DMS114 treated with DMSO at 0.1 percent for 48 hours (cell line): ENCODE data around the gene PTGER4.

Experiments
- DNase-seq: peaks from one replicate; lab custom pipeline; 2025; ENCODE audit not compliant: unreplicated experiment; lab: John Stamatoyannopoulos, UW

The PTGER4 gene

DNA sequence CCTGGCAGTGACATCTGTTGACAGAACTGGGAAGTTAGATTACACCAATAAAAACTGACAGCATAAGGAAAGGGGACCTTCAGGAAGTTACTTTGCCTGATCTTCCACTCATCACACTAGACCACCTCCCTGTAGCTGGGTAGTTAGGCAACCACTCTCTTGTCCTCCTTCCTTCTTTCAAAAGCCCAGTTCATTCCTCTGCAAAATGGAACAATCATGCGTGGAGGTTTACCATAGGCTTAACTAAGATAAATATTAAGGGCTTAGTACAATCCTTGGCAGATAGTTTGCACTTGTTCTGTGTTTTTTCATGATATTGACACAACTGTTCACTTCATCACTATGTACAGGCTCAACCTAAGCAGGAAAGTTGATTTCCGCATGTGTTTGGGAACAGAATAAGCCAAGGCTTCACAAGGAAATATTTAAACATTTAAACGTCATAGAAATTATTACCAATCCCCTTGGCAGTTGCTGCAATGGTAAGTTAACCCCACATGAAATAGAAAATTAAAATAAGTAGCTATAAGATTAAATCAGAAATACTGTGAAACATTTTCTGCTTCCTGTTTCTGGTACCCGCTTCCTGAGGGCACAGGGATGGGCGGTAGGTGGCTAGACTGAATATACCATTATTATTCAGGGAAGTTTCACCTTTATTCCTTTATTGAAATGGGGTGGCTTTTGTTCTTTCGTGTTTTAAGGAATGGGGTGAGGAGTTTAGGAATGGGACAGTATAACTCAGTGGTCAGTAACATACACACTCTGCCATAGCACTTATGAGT lies 9.9 kb upstream of the PTGER4 start:
- DNase-seq: no peak

GRCh38 chr5:40672425-40672824 lies 7.3 kb upstream of the PTGER4 start:
- no peak for DNase-seq

DNA sequence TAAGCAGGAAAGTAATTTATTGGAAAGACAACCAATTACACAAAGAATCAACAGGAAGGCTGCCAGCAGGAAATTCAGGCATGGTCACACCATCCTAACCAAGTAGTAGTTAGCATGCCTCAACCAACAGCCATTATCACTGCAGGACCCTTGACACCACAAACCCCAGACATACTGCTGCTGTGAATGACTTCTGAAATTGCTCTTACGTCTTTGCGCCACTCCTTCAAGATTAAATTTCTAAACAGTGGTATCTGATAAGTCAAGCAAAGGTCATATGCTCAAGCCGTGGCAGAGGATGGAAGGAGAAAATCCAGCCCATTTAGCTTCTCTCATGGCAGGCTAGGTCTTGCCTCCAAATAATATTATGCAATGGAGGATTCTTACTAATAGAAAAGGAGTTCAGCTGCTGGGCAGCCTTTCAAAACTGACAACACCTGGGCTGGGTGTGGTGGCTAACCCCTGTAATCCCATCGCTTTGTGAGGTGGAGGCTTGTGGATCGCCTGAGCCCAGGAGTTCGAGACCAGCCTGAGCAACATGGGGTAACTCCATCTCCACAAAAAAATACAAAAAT lies 5.0 kb upstream of the PTGER4 start:
- DNase-seq: no peak

- no peak for DNase-seq
Observed at GRCh38 chr5:40675396-40676133, 4.2 kb upstream of the PTGER4 start.

GRCh38 chr5:40676613-40677343 lies 2.9 kb upstream of the PTGER4 start:
- DNase-seq: no peak

- no peak for DNase-seq
Observed at GRCh38 chr5:40677456-40677855, 2.3 kb upstream of the PTGER4 start.

DNA sequence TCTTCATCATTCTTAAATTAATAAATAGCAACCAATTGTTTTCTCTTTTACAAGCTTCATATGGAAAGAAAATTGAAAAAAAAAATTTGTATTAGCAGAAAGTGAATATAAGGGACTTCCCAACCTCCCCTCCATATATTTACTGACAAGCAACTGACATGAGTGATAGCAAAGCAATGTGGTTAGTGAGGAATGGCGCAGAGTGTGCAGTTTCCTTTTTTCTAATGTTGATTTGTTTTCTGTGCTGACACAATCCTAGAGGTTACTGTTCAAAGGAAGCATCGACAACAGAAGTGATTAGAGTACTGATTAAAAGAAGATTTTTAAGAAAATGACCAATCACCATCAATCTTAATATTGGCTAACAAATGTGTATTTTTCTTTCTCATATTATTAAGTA lies 1.7 kb upstream of the PTGER4 start:
- no peak for DNase-seq

DNA sequence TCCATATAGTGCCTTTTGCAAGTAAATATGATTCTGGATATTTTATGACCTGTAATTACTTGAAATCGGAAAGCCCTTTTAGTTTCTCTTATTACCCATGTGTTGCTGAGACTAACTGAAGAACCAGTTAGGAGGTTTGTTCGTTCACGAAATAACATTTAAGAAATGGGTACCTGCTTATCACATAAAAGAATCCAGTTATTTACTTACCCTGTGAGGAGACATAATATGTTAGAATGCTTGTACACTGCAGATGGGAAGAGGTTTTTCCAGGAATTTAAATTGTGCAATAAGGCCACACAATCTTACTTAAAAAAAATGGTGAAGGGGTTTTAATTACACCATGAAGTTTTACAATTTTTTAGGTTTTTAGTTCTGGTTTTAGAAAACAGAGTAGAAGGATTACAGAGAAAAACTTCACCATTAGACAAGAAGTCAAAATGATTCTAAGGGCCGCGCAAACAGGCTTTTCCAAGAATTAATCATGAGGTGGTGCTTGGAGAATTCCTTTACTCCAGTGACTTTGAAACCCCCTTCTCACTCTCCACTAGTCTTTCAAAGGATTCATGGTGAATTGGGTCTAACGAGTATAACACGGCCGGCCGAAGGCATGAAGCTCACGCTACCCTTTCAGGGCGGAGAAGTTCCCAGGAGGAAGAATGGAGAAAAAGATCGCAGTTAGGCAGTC lies 1.1 kb upstream of the PTGER4 start:
- no peak for DNase-seq

GRCh38 chr5:40679148-40679912 lies 385 bp upstream of the PTGER4 start:
- peak; percentile 63 for DNase-seq

DNA sequence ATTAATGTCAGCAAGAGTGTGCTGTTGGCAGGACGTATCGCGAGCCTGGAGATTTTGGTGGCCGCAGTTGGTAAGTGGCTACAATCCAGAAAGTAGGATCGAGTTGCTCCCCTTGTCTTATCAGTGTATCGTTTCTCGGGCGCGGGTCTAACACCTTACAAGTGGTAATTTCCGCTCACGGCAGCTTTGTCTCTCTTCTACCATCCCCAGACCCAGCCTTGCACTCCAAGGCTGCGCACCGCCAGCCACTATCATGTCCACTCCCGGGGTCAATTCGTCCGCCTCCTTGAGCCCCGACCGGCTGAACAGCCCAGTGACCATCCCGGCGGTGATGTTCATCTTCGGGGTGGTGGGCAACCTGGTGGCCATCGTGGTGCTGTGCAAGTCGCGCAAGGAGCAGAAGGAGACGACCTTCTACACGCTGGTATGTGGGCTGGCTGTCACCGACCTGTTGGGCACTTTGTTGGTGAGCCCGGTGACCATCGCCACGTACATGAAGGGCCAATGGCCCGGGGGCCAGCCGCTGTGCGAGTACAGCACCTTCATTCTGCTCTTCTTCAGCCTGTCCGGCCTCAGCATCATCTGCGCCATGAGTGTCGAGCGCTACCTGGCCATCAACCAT lies 1.1 kb downstream of the PTGER4 start:
- no peak for DNase-seq

DNA sequence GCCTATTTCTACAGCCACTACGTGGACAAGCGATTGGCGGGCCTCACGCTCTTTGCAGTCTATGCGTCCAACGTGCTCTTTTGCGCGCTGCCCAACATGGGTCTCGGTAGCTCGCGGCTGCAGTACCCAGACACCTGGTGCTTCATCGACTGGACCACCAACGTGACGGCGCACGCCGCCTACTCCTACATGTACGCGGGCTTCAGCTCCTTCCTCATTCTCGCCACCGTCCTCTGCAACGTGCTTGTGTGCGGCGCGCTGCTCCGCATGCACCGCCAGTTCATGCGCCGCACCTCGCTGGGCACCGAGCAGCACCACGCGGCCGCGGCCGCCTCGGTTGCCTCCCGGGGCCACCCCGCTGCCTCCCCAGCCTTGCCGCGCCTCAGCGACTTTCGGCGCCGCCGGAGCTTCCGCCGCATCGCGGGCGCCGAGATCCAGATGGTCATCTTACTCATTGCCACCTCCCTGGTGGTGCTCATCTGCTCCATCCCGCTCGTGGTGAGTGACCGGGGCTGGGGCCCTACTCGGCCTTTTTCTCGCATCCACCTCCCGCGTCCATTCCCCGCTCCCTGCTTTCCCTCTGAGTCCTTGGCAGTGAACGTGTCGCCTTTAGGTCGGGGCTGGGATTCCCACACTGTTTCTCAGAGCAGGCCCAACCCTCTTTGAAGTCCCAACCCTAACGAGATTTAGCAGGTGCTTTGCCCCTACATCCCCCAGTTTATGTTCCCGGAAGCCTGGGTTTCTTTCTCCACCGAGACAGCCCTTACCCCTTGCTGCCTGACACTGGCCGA lies 1.8 kb downstream of the PTGER4 start:
- no peak for DNase-seq

DNA sequence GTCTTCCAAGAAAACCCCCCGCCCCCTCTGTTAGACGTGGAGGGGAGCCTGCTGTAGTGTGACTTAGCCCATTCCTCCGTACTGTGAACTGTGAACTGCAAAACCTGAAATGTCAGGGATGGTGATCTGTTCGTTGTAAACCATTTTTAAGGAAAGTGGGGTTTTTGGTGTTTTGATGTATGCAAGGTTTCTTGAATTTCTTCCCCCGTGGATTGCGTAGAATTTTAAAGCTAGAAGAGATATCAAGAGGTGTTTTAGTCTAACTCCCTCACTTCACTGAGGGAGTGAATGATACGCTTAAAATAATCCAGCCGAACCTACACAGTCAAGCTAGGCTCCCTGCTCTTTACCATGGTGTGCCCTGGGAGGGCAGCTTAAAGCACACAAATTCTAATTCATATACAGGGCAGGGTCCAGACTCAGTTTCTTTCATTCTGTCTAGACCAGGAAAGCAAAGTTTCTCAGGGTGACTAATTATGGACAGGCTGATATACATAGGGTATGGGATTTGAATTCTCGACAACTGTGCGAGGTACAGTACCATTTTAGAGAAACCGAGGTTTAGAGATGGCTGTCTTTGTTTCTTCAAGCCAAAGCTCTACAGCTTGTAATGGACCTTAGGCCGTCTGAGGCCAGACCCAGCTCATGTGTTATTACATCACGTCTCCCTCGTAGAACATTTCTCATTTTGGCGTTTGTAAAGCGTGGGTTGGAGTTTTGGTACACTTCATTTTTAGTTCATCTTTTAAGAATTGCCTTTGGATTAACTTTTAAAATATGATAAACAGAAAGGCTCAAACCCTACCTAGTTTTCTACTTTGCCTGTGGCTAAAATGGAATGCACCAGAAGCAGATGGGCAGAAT lies 2.7 kb downstream of the PTGER4 start:
- DNase-seq: no peak

DNA sequence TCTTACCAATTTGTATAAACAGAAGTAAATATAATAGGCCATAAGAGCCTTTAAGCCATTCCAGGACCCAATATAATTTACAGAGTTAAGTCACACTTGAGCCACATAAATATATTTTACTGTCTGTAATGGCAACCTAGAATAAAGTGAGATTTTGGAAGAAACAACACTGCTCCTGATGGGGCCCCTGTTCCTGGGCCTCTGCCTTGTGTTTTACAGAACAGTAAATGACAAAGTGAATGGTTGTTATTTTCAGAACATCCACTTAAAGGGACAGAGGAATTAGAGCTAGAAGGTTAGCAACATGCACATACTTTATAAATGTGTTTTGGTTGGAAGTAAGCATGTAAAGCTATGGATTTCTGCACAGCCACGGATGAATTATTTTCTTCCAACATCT lies 3.6 kb downstream of the PTGER4 start:
- DNase-seq: no peak

- DNase-seq: no peak
Observed at GRCh38 chr5:40685193-40685592, 5.5 kb downstream of the PTGER4 start.

DNA sequence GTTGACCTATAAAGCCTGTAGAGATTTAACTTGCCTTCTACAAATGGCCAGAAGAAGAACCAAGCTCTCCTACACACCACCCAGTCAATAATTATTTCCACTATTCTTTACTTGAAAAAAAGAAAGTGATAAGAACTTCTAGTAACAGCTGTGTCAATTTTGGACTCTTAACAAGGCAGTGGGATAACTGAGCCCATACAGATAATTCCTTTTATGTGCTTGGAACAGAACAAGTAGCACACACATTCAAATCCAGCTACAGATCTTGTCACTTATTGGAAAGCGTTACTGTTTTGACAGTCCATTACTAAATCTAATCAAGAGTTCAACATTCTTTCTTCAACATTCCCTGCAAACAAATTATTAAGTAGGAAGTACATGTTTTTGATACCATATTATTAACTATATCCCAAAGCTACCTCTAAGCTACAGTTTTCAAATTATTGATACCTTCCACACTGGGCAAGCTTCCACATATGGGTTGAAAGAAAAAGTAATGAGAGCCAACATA lies 6.3 kb downstream of the PTGER4 start:
- no peak for DNase-seq

DNA sequence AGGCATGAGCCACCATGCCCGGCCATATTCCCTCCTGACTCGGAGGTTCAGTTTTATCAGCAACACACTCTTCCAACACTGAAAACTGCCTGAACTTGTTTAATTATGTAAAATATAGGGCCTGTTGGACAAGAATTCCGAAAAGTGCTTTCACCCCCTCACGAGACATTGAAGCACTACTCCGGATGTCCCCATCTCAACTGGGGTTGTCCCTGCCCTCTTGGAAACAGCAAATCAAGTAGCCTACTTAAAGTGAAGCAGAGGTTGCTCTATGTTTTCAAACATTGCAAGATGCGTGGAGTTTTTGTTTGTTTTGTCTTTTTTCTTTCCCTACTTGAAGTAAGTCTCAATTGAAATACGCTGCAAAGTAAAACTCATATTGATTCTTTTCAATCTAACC lies 7.6 kb downstream of the PTGER4 start:
- DNase-seq: no peak

- peak; percentile 71 for DNase-seq
Observed at GRCh38 chr5:40688127-40688761, 8.5 kb downstream of the PTGER4 start.
